Activated T-helper 1 cell treated with anti-CD3 and anti-CD28 coated beads, Interleukin-2, amount 50 U/mL, for 16 hours (primary cell): ENCODE measurements around the gene RASGRP2.

Experiments used
- DNase-seq, 2 donors: peaks; one replicate each; pipeline ENCODE4 v3.0.0-alpha.2; 2020; ENCODE audit warnings: low read depth in 1 of 2, low spot score in 1 of 2

Gene RASGRP2

DNA sequence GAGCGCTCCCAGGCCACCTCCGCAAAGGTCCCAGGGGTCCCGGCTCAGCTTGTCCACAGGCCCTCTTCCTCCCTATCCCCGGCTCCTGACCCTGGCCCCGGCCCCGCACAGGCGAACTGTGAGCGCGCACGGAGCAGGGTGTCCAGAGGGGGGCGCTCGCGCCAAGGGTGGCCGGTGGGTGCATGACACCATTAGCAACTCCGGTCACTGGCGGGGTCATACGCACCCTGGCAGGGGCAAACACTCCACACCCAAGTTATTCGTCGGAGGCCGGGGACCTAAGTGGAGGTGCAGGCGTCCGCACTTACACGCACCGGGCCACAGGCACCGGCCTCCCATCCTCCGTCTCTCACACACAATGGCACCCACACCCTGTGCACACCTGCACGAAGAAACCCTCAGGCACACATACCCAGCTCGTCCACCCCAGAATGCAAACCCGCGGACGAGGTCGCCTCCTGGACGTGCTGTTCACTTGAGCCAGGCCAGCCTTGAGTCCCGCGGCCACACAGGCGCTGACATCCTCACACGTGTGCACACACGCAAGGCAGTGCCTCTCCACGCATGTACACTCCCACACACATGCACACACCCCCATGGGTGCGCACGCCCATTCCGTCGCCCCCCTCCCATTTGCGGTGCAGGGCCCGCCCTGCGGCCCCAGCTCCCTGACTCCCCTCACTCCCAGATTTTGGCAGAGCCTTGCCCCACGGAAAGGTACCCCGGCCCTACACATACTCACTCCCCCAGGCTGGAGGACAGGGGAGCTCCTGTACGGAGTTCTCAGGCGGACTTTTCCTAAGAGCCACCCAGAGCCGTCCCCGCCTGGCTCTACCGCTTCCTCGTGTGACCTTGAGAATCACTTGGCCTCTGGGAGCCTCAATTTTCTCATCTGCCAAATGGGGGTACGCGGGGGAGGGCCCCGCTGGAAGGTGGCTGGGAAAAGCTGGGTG is at the start of gene RASGRP2:
RASGRP2 (minus strand) TSS at position 552 of the 953 bp plus-strand sequence. CDS start 1,276 bp downstream, outside the sequence.
- peak; percentile 69 to 85 for DNase-seq

DNA sequence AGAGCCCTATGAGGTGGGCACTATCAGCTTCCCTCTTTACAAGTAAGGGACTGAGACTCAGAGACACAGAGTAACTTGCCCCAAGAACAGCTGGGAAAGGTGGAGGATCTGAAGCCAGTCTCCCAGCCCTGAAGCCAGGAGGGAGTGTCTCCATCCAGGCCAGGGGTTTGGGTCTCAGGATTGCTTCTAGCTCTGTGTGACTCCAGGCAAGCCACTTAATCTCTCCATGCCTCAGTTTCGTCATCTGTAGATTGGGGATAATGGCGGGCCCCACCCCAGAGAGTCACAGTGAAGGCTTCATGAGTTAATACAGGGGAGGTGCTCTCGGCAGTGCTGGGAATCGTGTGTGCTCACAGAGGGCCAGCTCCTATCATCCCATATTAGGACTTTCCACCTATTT is 48.5 kb upstream of the RASGRP2 start:
- no peak for DNase-seq

DNA sequence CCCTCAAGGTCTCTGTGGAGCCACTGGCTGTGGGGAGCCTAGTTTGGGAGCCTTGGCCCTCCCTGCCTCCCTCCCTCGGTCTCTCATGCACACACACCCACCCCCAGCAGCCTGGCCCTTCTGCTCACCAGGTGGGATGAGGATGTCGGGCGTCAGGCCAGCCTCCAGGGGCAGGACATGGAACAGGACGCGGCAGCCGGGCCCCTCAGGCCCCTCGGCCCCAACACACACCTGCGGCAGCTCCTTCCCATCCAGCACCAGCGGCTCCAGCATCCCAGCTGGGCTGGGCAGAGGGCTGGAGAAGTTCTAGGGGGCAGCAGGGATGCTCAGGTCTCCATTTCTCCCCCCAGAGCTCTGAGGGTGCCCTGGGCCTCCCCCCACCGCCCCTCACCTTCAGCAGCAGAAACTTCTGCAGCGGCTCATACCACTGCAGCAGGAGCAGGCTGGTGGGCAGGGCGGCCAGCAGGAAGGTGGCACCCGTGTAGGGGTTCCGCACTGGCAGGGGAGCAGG is 47.9 kb upstream of the RASGRP2 start:
- no peak for DNase-seq

DNA sequence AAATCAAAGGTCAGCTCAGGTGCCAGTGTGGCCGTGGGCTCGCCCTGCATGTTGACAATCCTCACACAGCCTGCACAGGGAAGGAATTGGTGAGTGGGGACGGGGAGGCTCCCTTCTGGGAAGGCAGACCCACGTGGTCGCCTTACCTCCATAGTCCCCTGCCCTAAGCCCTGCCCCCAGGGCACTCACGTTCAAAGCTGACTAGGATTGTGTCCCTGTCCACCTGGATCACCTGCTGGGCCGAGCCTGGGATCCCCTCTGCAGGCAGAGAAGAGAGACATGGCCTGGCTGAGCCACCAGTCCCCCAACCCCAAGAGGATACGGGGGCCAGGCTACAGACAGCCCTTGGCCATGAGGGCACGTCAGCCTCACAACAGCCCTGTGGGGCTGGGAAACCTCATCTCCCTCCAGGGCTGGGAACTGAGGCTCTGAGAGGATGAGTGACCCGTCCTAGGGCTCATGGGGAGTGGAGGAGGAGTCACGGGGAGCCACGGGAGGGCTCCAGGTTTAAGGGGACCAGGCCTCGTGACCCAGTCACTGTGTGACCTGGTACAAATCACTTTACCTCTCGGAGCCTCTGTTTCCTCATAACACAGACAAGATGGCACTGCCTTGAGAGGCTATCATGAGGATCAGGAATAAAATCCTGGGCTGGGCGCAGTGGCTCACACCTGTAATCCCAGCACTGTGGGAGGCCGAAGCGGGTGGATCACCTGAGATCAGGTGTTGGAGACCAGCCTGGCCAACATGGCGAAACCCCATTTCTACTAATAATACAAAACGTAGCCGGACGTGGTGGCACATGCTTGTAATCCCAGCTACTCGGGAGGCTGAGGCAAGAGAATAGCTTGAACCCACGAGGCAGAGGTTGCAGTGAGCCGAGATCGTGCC is 46.5 kb upstream of the RASGRP2 start:
- no peak for DNase-seq

GRCh38 chr11:64789331-64790204 is 45.6 kb upstream of the RASGRP2 start:
- DNase-seq, result no peak

DNA sequence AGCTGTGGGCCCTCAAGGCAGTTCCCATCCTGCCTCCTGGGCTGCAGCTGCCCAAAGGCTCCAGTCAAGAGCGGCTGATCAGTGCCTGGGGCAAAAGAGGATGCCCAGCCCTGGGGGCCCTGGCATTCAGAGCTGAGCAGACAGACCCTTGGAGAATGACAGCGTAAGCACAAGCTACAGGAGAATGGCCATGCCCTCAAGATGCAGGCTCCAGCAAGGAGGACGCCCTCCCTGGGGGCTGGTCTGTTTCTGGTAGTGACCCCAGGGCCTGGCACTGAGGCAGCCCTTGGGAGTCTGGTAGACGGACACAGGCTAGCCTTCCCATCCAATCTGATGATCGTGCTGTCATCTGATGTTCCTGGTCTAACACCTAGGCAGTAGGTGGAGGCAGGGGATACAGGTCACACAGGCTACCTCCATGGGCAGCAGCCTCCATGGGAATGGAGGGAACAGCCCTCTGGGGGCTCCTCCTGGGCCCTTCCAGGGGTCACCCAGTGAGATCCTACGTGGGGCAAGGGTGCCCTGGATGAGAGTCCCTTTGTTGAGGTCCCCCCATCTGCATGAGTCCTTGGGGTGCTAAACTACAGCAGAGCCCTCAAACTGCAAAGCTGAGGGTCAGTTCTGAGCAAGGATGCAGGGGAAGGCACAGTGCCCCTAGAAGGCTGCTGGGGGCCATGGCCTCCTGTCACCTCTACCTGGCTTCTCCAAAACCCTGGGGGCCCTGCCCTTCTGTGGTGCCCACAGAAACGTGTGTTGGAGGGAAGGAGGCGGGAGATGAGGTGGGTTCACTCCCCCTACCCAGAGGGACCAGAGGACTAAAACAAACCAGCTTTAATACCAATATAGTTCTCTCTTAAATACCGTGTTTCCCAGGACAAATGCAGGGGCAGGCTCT is 44.6 kb upstream of the RASGRP2 start:
- no peak for DNase-seq

GRCh38 chr11:64787526-64788320 is 43.8 kb upstream of the RASGRP2 start:
- DNase-seq, result peak in 1 of 2 donors; percentile 37

DNA sequence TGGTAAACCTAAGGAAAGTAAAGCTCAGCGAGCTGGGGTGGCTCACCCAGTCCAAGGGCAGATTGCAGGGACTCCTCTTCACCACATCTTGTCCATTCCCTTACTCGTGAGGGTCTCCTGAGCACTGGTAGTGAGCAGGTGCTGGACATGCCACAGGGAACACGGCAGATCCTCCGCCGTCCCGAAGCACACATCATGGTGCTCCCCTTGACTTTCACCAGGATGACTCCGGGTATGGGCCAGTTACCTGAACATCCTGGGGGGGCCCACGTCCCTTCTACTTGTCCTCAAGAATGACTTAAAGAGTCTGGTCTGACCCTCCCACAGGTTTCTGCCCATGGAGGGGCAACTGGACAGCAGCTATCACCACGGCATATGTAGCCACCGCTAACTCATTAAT is 42.4 kb upstream of the RASGRP2 start:
- DNase-seq, result no peak

- DNase-seq, result no peak
Measured at GRCh38 chr11:64784813-64785581, 41.1 kb upstream of the RASGRP2 start.

DNA sequence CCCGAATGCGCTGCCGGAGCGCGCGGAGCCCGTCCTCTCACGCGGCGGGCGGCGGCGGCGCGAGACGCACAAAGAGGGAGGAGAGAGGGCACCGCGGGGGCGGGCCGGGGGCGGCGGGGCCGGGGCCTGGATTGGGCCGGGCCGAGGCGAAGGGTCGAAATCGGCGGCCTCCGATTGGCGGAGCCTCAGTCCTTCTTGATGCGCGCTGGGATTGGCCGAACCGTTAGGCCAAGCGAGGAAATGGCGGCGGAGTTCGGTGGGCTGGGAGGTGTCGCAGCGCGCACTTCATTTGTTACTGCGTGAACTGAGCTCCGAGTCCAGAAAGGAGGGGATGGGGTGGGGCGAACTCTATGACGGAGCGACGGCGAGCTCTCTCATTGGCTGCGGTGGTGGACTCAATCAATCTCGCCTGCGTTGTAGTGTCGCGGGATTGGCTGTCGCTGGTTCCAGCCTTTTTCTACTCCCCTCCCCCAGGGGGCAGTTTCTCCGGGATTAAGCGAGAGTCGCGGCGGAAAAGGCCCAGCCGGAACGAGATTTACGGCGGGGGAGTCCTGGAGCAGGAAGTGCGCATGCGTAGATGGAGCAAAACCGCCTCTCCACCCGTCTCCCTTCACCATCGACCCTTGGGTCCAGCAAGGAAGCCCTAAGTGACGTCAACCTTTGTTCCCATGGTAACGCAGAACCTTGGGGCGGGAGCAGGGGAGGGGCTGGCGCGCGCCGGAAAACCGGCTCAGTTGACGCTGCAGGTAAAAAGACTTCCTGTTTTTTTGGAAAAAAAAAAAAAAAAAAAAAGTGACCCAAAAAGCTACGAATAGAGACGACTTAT is 34.7 kb upstream of the RASGRP2 start, which contains the start of gene SF1:
SF1 (minus strand) TSS at position 70 of the 826 bp plus-strand sequence. CDS start 150 bp downstream, outside the sequence.
- peak; percentile 95 to 98 for DNase-seq

GRCh38 chr11:64778223-64778472 is 34.2 kb upstream of the RASGRP2 start:
- no peak for DNase-seq

GRCh38 chr11:64777449-64778222 is 33.7 kb upstream of the RASGRP2 start:
- DNase-seq, result peak; percentile 57 to 78

- DNase-seq, result no peak
Measured at GRCh38 chr11:64776875-64777274, 32.9 kb upstream of the RASGRP2 start.

- DNase-seq, result no peak
Measured at GRCh38 chr11:64776425-64776824, 32.5 kb upstream of the RASGRP2 start.

GRCh38 chr11:64774144-64774543 is 30.2 kb upstream of the RASGRP2 start:
- no peak for DNase-seq

- DNase-seq, result no peak
Measured at GRCh38 chr11:64772303-64773018, 28.5 kb upstream of the RASGRP2 start.
